IPS-18c (cell line): ENCODE data around the gene ACIN1.

Experiments
- H3K4me3 ChIP-seq: 2 replicates; pipeline ENCODE4 v1.7.0; 2013; ENCODE audit warnings: low read depth, mild to moderate bottlenecking, low read length, moderate library complexity; ENCODE audit not compliant: insufficient read depth
- H3K9me3 ChIP-seq: one replicate; pipeline ENCODE4 v1.6.1; 2013; ENCODE audit warnings: mild to moderate bottlenecking, low read length, moderate library complexity; ENCODE audit not compliant: control insufficient read depth, insufficient read depth

ACIN1 gene

DNA sequence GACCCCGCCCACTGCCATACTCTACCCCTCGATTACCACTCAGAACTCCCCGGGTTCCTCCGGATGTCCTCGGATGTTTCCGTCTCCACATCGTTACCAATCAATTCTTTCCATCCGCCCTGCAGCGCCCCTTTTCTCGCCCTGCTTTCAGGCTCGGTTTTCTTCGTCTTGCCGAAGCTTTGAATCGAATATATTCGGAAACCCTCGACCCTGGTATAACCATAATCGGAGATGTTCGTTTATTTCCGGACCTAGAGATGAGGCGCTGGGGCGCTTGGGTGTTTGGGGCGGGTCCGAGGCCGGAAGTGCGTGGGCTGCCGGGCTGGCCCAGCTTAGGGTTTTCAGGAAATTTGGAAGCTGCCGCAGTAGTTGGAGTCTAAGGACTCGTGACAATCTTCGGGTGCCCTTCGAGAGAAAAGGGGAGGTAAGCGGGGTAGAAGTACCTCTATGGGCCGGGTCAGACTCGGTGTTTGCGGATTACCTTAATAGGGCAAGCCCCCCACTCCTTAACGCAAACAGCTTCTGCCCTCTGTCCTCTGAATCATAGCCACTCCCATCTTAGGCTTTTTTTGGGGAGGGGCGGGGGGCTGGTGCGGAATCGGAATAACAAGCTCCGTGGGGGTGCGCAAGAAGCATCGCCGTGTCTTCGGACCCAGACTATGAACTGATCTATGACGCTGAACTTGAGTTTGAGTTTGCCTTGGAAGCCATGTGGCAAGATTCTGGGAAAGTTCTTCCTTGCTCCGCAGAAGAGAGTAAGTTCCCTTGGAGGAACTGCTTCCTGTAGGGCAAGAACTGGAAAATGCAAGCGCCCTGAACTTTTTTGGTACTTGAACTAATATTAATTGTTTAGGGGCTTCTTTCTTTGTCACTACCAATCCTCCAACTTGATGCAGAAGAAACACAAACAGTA, 516 bp upstream of the ACIN1 start, which contains the start of gene C14orf119:
Gene C14orf119 (plus strand): TSS at position 310 of the 913 bp plus-strand sequence. CDS start 2,154 bp downstream, outside the sequence.
- Histone ChIP-seq H3K9me3 (no peaks in the 10 kb centered on the region), H3K4me3 (peak within 1 kb of the TSS; percentile 100)

DNA sequence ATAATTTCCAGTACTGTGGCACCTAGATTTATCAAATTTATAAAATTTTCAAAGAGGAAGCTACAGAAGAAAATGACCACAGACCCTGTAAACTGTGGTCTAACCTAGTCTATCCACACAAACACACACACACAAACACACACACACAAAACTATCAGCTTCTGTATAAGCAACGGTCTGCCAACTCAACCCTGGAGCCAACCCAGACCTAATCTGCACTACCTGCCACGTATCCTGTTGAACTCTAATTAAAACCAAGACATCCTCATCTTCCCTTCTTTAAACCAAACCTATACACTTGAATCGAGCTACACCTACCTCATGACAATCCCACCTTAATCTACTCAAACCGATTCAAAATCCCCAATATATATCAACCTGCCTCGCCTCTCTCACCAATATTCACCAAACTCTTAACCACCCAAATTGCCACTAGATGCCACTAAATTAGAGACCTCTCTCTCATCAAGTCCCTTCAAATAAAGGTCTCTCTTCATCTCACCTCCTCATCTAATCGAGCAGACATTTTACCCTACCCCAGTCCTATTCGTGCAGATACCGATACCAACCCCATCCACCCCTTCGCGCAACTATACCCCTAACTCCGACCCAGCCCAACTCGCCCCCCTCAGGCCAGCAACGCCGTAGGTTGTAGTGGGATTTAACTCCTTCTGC, 808 bp downstream of the ACIN1 start:
- Histone ChIP-seq H3K9me3 (no peaks in the 10 kb centered on the region), H3K4me3 (peak overlapping the region; percentile 100)

DNA sequence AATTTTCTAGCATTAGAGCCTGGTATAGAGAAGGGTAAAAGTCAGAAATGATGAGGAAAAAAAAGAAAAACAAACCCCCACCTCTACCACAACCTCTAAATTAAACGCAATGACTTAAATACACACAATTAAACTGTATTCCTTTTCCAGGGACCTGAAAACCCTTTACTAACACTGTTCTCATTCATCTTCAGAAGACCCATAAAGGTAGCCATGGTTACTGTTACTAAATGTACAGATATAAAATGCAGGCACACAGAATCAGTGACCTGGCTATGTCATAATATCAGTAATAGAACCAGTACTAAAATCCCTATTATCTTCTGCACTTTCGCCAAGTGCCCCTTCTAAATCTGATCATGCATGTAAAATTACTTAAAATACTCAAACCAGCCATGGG, 1.4 kb downstream of the ACIN1 start:
- no peaks in the 10 kb centered on the region for H3K9me3 ChIP-seq
- peak overlapping the region; percentile 100; the same call in 1 of the 2 replicates for H3K4me3 ChIP-seq

DNA sequence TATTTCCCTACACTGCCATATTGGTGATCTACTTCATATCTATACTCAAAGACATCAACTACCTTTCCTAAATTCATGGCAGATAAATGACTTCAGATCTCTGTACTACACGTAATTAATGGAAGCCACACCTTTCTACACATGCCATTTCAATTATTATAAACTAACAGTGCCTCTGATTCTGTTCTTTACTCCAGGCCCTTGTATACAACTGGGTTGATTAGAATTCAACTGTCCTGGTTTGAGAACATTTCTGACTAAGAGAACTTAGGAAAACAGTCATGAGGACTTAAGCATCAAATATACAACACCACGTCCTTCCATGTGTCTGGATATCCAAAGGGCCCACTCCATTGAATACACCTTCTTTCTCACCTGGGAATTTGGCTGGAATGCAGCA, 1.8 kb downstream of the ACIN1 start:
- H3K4me3 ChIP-seq = no peak overlapping the region
- H3K9me3 ChIP-seq = no peaks in the 10 kb centered on the region

DNA sequence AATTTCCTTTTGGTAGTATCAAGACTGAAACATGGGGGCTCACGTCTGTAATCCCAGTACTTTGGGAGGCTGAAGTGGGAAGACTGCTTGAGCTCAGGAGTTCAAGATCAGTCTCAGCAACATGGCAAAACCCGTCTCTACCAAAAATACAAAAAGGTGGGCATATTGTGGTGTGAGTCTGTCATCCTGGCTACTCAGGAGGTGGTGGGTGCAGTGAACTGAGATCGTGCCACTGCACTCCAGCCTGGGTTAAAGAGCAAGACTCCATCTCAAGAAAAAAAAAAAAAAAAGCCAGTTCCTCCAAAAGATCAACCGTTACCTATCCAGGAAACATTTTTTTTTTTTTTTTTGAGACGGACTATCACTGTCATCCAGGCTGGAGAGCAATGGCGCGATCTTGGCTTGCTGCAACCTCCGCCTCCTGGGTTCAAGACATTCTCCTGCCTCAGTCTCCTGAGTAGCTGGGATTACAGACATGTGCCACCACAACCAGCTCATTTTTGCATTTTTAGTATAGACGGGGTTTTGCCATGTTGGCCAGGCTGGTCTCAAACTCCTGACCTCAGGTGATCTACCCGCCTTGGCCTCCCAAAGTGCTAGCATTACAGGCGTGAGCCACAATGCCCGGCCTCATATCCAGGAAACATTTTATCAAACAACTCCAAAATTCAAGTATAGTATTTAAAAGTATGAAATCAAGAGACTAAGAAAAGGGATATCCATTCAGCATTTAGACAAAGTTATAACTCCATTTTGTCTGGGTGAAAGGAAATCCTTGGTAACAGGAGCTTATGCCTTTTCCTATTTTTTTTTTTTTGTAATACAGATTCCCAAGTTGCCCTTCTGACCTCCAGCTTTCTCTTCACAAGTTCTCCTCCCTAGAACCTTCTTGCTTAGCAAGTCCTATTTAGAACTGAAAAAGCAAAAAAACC, 3.4 kb downstream of the ACIN1 start:
- no peak overlapping the region for H3K4me3 ChIP-seq
- no peaks in the 10 kb centered on the region for H3K9me3 ChIP-seq

DNA sequence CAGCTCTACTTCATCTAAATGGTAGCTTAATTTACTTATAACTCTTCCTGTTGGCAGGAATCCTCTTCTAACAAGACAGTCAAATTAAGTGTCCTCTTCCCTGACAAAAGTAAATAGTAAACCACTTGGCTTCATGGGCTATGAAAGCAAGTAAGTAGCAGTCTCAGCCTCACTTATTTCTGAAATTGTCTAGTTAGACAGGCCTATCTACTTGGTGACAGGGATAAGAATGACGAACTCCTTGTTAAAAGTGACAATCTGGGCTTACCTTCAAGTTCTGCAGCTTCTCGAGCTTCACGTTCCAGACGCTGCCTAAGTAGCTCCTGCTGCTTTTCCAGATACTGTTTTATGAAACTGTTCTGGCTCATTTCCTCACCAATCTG, 4.7 kb downstream of the ACIN1 start:
- no peak overlapping the region for H3K4me3 ChIP-seq
- H3K9me3 ChIP-seq = no peaks in the 10 kb centered on the region

DNA sequence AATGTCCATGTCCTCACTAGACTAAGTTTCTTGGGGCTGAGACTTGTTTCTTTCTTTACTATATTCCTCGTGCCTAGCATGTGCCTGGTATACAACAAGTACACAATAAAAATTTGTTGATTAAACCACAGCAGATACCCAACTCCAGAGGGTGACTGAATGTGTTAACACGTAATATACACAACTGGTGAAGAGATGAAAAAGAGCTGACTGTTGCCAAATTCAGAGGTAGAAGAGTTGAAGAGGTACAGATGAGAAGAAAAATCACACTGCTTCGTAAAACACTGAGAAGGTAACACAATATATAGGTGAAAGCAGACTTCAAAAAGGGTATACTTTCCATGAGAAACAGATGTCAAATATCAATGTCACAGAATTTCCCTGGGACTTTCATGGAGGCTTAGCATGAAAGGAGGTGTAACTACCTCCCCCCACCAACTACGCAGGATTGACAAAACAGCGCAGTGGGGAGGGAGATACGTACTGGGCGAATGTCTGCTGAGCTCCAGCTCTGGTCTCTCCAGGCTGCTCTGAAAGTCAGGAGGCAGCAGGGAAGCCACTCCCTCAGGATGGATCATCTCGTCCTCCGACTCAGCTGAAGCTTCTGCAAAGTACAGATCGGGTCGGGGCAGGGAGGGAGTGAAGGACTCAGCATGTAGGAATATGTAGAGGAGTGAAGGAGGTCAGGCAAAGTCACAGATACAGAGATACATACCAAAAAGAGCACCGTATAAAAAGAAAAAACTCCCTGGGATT, 5.3 kb downstream of the ACIN1 start:
- Histone ChIP-seq H3K4me3 (no peak overlapping the region), H3K9me3 (no peaks in the 10 kb centered on the region)

DNA sequence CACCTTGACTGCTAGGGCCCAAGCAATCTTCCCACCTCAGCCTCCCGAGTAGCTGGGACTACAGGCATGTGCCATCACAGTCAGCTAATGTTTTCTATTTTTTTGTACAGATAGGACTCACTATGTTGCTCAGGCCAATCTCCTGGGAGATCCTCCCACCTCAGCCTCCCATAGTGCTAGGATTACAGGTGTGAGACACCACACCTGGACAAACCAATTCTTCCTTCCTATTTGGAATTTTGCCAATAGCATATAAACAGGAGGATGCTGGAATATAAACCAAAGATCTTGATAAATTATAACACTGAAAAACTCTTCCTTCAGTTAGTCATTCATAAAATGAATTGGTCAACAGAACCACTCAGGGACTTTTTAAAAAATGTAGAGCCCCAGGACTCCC, 8.4 kb downstream of the ACIN1 start:
- Histone ChIP-seq H3K9me3 (no peaks in the 10 kb centered on the region), H3K4me3 (no peak overlapping the region)

DNA sequence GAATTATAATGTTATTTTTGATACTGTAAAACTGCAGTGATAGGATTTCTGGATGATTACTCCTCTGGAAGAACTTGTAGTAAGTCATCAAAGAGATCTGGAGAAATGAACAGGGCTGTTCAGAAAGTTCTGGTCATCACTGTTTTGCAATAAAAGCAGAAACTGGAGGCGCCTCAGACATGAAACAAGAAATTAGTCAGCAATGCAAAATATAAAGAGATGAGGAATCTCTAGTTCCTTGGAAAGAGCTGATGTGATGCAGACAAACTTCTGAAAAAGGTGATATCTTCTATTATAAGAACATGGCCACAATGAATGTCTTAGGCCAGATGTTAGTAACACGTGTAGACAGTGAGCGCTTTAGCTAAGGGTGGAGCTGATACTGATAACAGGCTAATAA, 9.5 kb downstream of the ACIN1 start:
- no peaks in the 10 kb centered on the region for H3K9me3 ChIP-seq
- no peak overlapping the region for H3K4me3 ChIP-seq

DNA sequence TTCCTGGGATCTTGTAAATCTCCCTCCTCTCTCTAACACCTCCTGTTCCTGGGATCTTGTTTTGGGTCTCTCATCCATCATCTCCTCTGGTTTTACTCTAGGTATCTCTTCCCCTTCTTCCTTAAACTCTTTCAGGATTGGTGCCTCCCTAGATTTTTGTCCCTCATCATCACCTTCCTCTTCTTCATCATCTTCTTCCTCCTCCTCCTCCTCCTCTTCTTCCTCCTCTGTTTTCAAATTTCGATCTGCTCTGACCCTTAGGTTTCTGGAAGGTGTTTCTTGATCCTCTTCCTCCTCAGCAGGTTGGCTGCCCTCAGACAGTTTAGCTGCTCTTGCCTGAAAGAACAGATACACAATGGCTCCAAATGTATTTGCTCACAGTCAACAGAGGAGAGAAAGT, 14.5 kb downstream of the ACIN1 start:
- Histone ChIP-seq H3K9me3 (no peaks in the 10 kb centered on the region), H3K4me3 (no peak overlapping the region)

DNA sequence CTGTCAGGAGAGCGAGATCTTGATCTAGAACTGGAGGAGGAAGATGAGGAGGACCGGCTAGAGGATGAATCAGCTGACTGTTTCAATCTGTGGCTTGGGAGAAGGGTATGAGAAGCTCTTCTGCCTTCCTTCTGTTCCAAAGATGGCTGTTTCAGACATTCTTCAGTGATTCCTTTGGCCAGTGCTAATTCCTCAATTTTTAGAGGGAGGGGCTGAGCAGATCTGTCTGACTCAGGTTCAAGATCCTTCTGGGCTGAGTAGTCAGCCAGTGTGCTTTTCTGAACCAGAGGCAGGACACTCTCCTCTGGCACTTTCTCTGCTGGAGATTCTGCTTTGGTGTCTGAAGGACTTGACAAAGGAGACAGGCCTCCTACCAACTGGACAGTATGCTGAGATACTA, 15.2 kb downstream of the ACIN1 start:
- no peak overlapping the region for H3K4me3 ChIP-seq
- no peaks in the 10 kb centered on the region for H3K9me3 ChIP-seq

DNA sequence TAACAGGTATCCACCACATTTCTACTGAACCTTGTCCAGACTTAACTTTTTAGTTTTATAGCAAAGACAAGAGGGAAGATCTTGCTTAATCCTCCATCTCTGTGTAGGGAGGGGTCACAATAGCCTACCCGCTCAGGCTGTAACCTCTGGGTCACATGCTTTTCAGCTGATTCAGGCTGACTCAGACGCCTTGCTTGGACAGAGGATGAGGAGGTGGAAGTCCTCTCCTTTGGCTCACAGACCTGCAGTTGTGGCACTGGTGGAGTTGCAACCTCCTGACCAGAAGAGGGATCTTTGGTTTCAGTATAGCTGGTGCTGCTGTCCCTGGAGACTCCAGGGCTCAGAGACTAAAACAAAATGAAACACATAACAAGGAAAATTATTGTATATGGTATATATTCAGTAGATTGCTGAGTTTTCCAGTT, 16.2 kb downstream of the ACIN1 start:
- no peak overlapping the region for H3K4me3 ChIP-seq
- no peaks in the 10 kb centered on the region for H3K9me3 ChIP-seq

DNA sequence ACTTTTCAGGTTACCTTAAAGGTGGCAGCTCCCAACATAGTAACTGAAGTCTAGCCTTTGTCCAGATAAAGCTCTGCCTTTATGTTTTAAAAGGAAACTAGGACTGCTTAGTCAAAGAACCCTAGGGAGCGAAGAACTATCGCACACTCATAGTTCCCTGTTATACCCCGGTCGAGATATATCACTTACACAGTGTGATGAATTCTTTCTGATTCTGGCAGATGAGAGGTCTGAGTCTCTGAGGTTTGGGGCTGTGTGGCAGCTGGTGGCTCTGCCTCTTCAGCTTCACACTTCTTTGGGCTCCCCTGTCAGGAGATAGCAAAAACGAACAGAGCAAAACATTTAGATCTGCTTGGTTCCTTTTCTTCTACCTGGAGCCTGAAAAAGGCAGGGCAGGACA, 17.0 kb downstream of the ACIN1 start:
- no peak overlapping the region for H3K4me3 ChIP-seq

DNA sequence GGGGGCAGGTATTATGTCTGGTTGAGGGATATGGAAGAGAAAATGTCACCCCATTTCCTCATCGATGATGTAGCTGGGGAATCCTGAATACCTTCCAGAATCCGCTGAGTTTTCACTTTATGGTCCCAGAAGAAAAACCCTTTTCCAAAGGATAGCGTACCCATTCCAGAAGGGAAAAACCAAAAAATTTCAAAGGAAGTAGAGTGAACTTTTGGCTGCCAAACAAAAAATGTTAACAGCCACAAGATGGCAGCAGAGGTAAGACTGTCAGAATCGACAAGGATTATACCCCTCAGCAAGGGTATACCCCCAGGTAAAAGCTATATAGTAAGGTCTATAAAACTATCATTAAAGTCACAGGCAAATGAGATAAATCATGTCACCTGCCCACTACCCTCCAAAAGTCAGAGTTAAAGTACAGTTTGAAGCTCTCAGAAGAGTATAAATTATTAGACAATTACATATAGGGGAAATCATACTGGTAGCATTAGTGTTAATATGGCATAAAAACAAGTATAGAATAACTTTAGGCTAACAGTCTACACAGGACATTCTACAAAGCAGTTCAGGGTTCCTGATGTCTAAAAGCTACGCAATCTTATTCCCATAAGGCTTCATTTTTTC, 18.0 kb downstream of the ACIN1 start:
- Histone ChIP-seq H3K9me3 (no peaks in the 10 kb centered on the region), H3K4me3 (no peak overlapping the region)

More for the DNA sequence above, 17.0 kb downstream of the ACIN1 start:
- H3K9me3 ChIP-seq = no peaks in the 10 kb centered on the region

DNA sequence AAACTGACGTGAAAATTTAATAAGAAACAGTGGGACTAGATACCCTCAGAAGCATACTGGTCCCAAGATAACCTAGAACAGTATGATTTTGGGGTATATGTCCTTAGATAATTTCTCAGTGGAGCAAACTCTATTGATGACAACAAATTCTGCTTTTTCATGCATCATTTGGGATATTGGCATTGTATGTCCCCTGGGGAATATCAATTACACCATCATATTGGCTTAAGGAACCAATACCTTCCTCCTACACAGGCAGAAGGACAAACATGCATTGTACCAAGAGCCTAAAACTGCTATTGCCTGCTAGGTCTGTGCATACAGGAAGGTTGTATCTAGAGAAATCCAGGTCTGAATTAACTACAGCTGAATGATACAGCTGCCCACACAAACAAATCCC, 20.0 kb downstream of the ACIN1 start:
- H3K9me3 ChIP-seq = no peaks in the 10 kb centered on the region
- H3K4me3 ChIP-seq = no peak overlapping the region

DNA sequence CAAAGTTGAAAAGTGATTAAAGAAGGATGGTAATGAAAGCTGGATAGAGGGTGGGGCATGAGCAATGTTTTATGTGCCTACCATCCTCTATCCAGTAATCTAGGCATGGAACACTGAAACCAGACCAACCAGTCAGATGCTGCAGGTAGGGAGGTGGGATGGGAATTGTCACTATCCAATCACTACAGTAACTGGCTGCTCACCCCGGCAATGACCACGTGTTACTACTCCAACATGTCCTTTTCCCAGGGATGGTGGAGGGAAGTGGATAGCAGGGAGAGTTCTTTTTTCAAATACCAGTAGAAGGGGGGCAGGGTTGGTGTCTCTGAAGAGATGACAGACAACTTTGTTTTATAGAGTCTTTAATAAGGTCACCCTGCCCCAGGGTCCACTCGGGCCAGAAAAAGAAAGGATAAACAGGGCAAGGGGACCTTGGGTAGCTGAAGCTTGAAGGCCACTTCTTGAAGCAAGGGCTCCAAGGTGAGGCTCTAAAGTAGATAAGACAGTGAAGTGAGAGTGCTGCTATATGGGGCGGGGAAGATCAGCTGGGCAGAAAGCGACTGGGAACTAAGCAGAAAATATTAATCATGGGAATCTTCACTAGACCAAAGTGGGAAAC, 22.9 kb downstream of the ACIN1 start:
- H3K9me3 ChIP-seq = no peaks in the 10 kb centered on the region
- H3K4me3 ChIP-seq = peak overlapping the region; percentile 17
